Measurements from ENCODE around the gene CDC34.

GRCh38 chr19:556611-557382 lies 25.2 kb downstream of the CDC34 start:
- TF ChIP-seq GTF2F1 (IDR thresholded peaks at IDR 0.05; ENCODE audit: borderline replicate concordance, low read depth, low read length) = no peak
- no peak for TF ChIP-seq CTCF (IDR thresholded peaks at IDR 0.05; ENCODE audit: control extremely low read depth in 1 of 3, insufficient read depth in 1 of 3, low read depth in 1 of 3, low read length in 3 of 3)
- TF ChIP-seq ATF2 (IDR thresholded peaks at IDR 0.05; ENCODE audit: low read length) = no peak
- TF ChIP-seq POLR2A (IDR thresholded peaks at IDR 0.05; ENCODE audit: control extremely low read depth in 1 of 2, low read depth in 2 of 2, low read length in 2 of 2) = no peak
- no peak for TF ChIP-seq POLR2AphosphoS5 (IDR thresholded peaks at IDR 0.05; ENCODE audit: low read depth, low read length)
- no peak for TF ChIP-seq USF2 (IDR thresholded peaks at IDR 0.05; ENCODE audit: low read length)
- TF ChIP-seq POU5F1 (IDR thresholded peaks at IDR 0.05; ENCODE audit: low read depth, low read length) = no peak

All from H1 (cell line).